GM19025 (cell line): ENCODE measurements around the gene THUMPD3.

ENCODE experiments used
- ATAC-seq: cut with Tn5 transposase; IDR thresholded peaks from one replicate; pipeline ENCODE4 v1.9.1; 2021; ENCODE audit warnings: mild to moderate bottlenecking, low read depth, moderate library complexity; ENCODE audit not compliant: unreplicated experiment

THUMPD3 gene

GRCh38 chr3:9396632-9397331, 33.9 kb downstream of the THUMPD3 start:
- ATAC-seq, result peak; percentile 67

GRCh38 chr3:9397332-9397905, 34.6 kb downstream of the THUMPD3 start, which contains the start of gene SETD5:
SETD5 (plus strand) TSS chr3:9397615; CDS start chr3:9428939, 31,324 bp downstream.
- peak; percentile 40 for ATAC-seq

- no peak for ATAC-seq
Observed at GRCh38 chr3:9397906-9398699, 35.2 kb downstream of the THUMPD3 start.

GRCh38 chr3:9398700-9399336, 36.0 kb downstream of the THUMPD3 start:
- ATAC-seq, result no peak

- no peak for ATAC-seq
Observed at GRCh38 chr3:9399337-9399703, 36.5 kb downstream of the THUMPD3 start.

GRCh38 chr3:9399746-9400145, 36.9 kb downstream of the THUMPD3 start:
- ATAC-seq, result no peak

- ATAC-seq, result no peak
Observed at GRCh38 chr3:9400616-9401015, 37.8 kb downstream of the THUMPD3 start.

GRCh38 chr3:9401986-9402385, 39.1 kb downstream of the THUMPD3 start:
- no peak for ATAC-seq

GRCh38 chr3:9402410-9403228, 39.8 kb downstream of the THUMPD3 start:
- ATAC-seq, result no peak

GRCh38 chr3:9403463-9403862, 40.6 kb downstream of the THUMPD3 start:
- no peak for ATAC-seq

GRCh38 chr3:9404680-9405079, 41.8 kb downstream of the THUMPD3 start:
- no peak for ATAC-seq

- no peak for ATAC-seq
Observed at GRCh38 chr3:9405756-9406155, 42.9 kb downstream of the THUMPD3 start.

GRCh38 chr3:9406856-9407626, 44.2 kb downstream of the THUMPD3 start:
- no peak for ATAC-seq

GRCh38 chr3:9408061-9408460, 45.2 kb downstream of the THUMPD3 start:
- no peak for ATAC-seq

- no peak for ATAC-seq
Observed at GRCh38 chr3:9408546-9408945, 45.7 kb downstream of the THUMPD3 start.

GRCh38 chr3:9409981-9410854, 47.4 kb downstream of the THUMPD3 start:
- ATAC-seq, result no peak

GRCh38 chr3:9411302-9411701, 48.4 kb downstream of the THUMPD3 start:
- no peak for ATAC-seq

- no peak for ATAC-seq
Observed at GRCh38 chr3:9412293-9412692, 49.4 kb downstream of the THUMPD3 start.

- ATAC-seq, result no peak
Observed at GRCh38 chr3:9414826-9415225, 52.0 kb downstream of the THUMPD3 start.
